Activated T-helper 1 cell treated with anti-CD3 and anti-CD28 coated beads, Interleukin-2, amount 50 U/mL, for 16 hours (primary cell): Measurements from ENCODE around the gene SAP30L.

Experiments used
- DNase-seq, 2 donors: peaks; one replicate each; pipeline ENCODE4 v3.0.0-alpha.2; 2020; ENCODE audit warnings: low read depth in 1 of 2, low spot score in 1 of 2

The SAP30L gene

GRCh38 chr5:154461531-154461930 lies 15.7 kb downstream of the SAP30L start:
- DNase-seq, result no peak

- no peak for DNase-seq
Measured at GRCh38 chr5:154464438-154464837, 18.6 kb downstream of the SAP30L start.

- DNase-seq, result no peak
Measured at GRCh38 chr5:154465169-154465568, 19.4 kb downstream of the SAP30L start.

- no peak for DNase-seq
Measured at GRCh38 chr5:154466147-154466546, 20.4 kb downstream of the SAP30L start.

GRCh38 chr5:154466671-154467070 lies 20.9 kb downstream of the SAP30L start:
- DNase-seq, result no peak

- peak; percentile 60 to 64 for DNase-seq
Measured at GRCh38 chr5:154467655-154468354, 22.0 kb downstream of the SAP30L start.

GRCh38 chr5:154470137-154470536 lies 24.3 kb downstream of the SAP30L start:
- no peak for DNase-seq

- no peak for DNase-seq
Measured at GRCh38 chr5:154470947-154471870, 25.4 kb downstream of the SAP30L start.

GRCh38 chr5:154472871-154473580 lies 27.2 kb downstream of the SAP30L start:
- DNase-seq, result no peak

- DNase-seq, result no peak
Measured at GRCh38 chr5:154473581-154474283, 27.9 kb downstream of the SAP30L start.

- DNase-seq, result no peak
Measured at GRCh38 chr5:154474396-154475334, 28.9 kb downstream of the SAP30L start.

- DNase-seq, result no peak
Measured at GRCh38 chr5:154475591-154476353, 30.0 kb downstream of the SAP30L start.

- DNase-seq, result no peak
Measured at GRCh38 chr5:154476354-154477205, 30.8 kb downstream of the SAP30L start.

GRCh38 chr5:154477382-154478223 lies 31.8 kb downstream of the SAP30L start:
- DNase-seq, result no peak

- no peak for DNase-seq
Measured at GRCh38 chr5:154478224-154478565, 32.4 kb downstream of the SAP30L start, which contains the start of gene HAND1. TSS of gene HAND1 (minus strand) at chr5:154478227. CDS start at chr5:154478008, 219 bp downstream.

GRCh38 chr5:154478752-154479159 lies 33.0 kb downstream of the SAP30L start:
- DNase-seq, result no peak
